ENCODE data around the gene SIAH1. TPM values are rescaled to one million over a fixed set of nuclear protein-coding genes. Genes with fewer than 3 reads are reported as not detected.

The SIAH1 gene
- total RNA-seq, 1 experiment from 2014 or later: 33.2 TPM

DNA sequence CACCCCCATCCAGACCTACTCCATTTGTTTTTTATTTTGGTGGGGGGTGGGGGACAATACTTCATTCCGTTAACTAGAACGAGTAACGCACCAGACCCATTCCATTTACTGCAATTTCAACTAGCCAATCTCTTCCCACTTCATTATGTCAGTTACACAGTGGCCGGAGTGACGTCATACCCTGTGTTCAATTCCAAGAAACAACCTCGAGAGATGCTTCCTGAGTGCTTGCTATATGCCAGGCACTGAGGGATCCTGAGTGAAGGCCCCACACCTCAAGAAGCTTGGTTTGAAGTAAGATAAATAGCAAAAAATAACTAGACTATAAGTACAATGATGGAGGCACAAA lies 9.1 kb upstream of the SIAH1 start:
- no peak overlapping the region for H4K8ac ChIP-seq (replicated peaks; ENCODE audit: insufficient read length, low read depth, low read length)
- H3K9ac ChIP-seq (ENCODE audit: extremely low read depth, insufficient read length, low read length): no peak overlapping the region
- H3K27ac Mint-ChIP-seq: no peak overlapping the region

More for the DNA sequence above, 9.1 kb upstream of the SIAH1 start:
- H4K20me1 ChIP-seq (ENCODE audit: control insufficient read depth, insufficient read depth, insufficient read length): no peaks in the 10 kb centered on the region
- no peak for DNase-seq
- H3K27me3 Mint-ChIP-seq (ENCODE audit: low read depth): no peaks in the 10 kb centered on the region
- no peak overlapping the region for H3K4ac ChIP-seq (ENCODE audit: low read depth, low read length)
- no peaks in the 10 kb centered on the region for H3K9me3 ChIP-seq (ENCODE audit: control insufficient read depth, low read depth, low read length)
- H2BK12ac ChIP-seq (ENCODE audit: insufficient read length, low read depth, low read length): no peak overlapping the region
- no peak overlapping the region for H2AFZ ChIP-seq (ENCODE audit: low read length)
- H3K18ac ChIP-seq (ENCODE audit: insufficient read length, low read depth, low read length): no peak overlapping the region
- no peaks in the 10 kb centered on the region for H3K27me3 ChIP-seq (ENCODE audit: insufficient read depth, low read length)
- H3K4me1 ChIP-seq (ENCODE audit: insufficient read depth, low read length): no peaks in the 10 kb centered on the region
- H3K79me1 ChIP-seq (ENCODE audit: insufficient read depth, low read depth, low read length, poor library complexity, severe bottlenecking): no peaks in the 10 kb centered on the region
- H3K27ac ChIP-seq (ENCODE audit: insufficient read length, low read depth, low read length): no peak overlapping the region
- H2BK5ac ChIP-seq (ENCODE audit: insufficient read length, low read length): no peak overlapping the region
- H4K5ac ChIP-seq (ENCODE audit: insufficient read length, low read depth, low read length): no peak overlapping the region
- H3K56ac ChIP-seq (ENCODE audit: insufficient read length, low read depth, low read length): no peak overlapping the region
- H3K14ac ChIP-seq (ENCODE audit: insufficient read depth, low read length): no peak overlapping the region
- H2BK15ac ChIP-seq (ENCODE audit: low read depth, low read length): no peak overlapping the region
- no peaks in the 10 kb centered on the region for H3K9me3 Mint-ChIP-seq
- H2BK120ac ChIP-seq (ENCODE audit: low read depth, low read length, poor library complexity, severe bottlenecking): no peak overlapping the region
- H3K4me1 Mint-ChIP-seq: peaks cover 0 to 4% of the 10 kb centered on the region in 2 experiments; a peak in 2 of 4 replicates
- H3K36me3 Mint-ChIP-seq (ENCODE audit: insufficient read depth in 1 of 3, low read depth in 3 of 3): no peaks in the 10 kb centered on the region
- no peaks in the 10 kb centered on the region for H3K23me2 ChIP-seq (ENCODE audit: insufficient read length, low read depth, low read length, poor library complexity, severe bottlenecking)
- H3K4me3 Mint-ChIP-seq: no peak overlapping the region
- WGBS (ENCODE audit: extremely low coverage, insufficient read length, low lambda C conversion rate): no CpG with 5 or more reads among the region's 6 CpGs
- no peak overlapping the region for H2BK20ac ChIP-seq (ENCODE audit: low read depth, low read length, poor library complexity, severe bottlenecking)
- H3K4me2 ChIP-seq (ENCODE audit: insufficient read depth, insufficient read length, low read length): no peak overlapping the region
- TF ChIP-seq, protein P1, sequence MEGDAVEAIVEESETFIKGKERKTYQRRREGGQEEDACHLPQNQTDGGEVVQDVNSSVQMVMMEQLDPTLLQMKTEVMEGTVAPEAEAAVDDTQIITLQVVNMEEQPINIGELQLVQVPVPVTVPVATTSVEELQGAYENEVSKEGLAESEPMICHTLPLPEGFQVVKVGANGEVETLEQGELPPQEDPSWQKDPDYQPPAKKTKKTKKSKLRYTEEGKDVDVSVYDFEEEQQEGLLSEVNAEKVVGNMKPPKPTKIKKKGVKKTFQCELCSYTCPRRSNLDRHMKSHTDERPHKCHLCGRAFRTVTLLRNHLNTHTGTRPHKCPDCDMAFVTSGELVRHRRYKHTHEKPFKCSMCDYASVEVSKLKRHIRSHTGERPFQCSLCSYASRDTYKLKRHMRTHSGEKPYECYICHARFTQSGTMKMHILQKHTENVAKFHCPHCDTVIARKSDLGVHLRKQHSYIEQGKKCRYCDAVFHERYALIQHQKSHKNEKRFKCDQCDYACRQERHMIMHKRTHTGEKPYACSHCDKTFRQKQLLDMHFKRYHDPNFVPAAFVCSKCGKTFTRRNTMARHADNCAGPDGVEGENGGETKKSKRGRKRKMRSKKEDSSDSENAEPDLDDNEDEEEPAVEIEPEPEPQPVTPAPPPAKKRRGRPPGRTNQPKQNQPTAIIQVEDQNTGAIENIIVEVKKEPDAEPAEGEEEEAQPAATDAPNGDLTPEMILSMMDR (conservative IDR thresholded peaks at IDR 0.05): no peak
- H2AK5ac ChIP-seq (ENCODE audit: insufficient read length, low read length): no peak overlapping the region
- no peak overlapping the region for H3K23ac ChIP-seq (ENCODE audit: insufficient read length, low read depth, low read length)
- no peak overlapping the region for H4K91ac ChIP-seq (ENCODE audit: insufficient read length, low read depth, low read length)
- H3T11ph ChIP-seq (ENCODE audit: low read length): no peak overlapping the region
- H3K79me2 ChIP-seq (ENCODE audit: insufficient read depth, low read length): no peaks in the 10 kb centered on the region
